SK-N-SH (cell line): ENCODE data around the gene ADD1. TPM values are rescaled to one million over a fixed set of nuclear protein-coding genes. Genes with fewer than 3 reads are reported as not detected.

Experiments
- CTCF ChIA-PET: fragments of 300-600, 350-600 bp; formaldehyde crosslinking; extraction: SDS; loops from one replicate; lab custom pipeline; 2021; lab: Yijun Ruan, JAX
- POLR2A ChIA-PET: fragments of 350-600 bp; sonication (Branson Sonifier 250); formaldehyde crosslinking; extraction: SDS; loops from one replicate; lab custom pipeline; 2020; ENCODE audit warnings: antibody characterized with exemption, inconsistent platforms; lab: Yijun Ruan, JAX
- DNase-seq: peaks from one replicate; pipeline ENCODE4 v3.0.0; 2012
- H2AFZ ChIP-seq: fragments of 200-600 bp; sonication (generic); 2 replicates; pipeline ENCODE4 v1.8.1; 2016; ENCODE audit warnings: antibody characterized with exemption, mild to moderate bottlenecking, low read depth
- H3F3A ChIP-seq: fragments of 200-600 bp; sonication (generic); replicated peaks from 2 replicates; pipeline ENCODE3; 2016; ENCODE audit warnings: antibody characterized with exemption, mild to moderate bottlenecking; ENCODE audit not compliant: insufficient read depth
- H3K27ac ChIP-seq, 2 experiments: fragments of 200-500 bp in 1 of 2; fragments of 200-600 bp in 1 of 2; sonication (Bioruptor generic) in 1 of 2; sonication (generic), shearing (Covaris generic) in 1 of 2; 2 replicates each; pipeline versions ENCODE4 v1.5.1 to v1.6.1; 2014 to 2016; ENCODE audit warnings: low read depth in 2 of 2, inconsistent platforms in 1 of 2, low read length in 1 of 2, mild to moderate bottlenecking in 1 of 2, mixed read lengths in 1 of 2
- H3K27me3 ChIP-seq: fragments of 200-600 bp; sonication (generic), shearing (Covaris generic); 2 replicates; pipeline ENCODE4 v1.6.1; 2016; ENCODE audit warnings: mixed run types; ENCODE audit not compliant: insufficient read depth
- H3K36me3 ChIP-seq, 2 experiments: fragments of 200-500 bp in 1 of 2; fragments of 200-600 bp in 1 of 2; sonication (Bioruptor generic) in 1 of 2; sonication (generic) in 1 of 2; replicated peaks in 1 of 2; 2 replicates each; pipeline versions ENCODE3 to v1.5.1; 2014 to 2016; ENCODE audit warnings: low read length in 1 of 2, mild to moderate bottlenecking in 1 of 2; ENCODE audit not compliant: insufficient read depth in 2 of 2, control insufficient read depth in 1 of 2
- H3K4me1 ChIP-seq, 2 experiments: fragments of 200-500 bp in 1 of 2; fragments of 200-600 bp in 1 of 2; sonication (Bioruptor generic) in 1 of 2; sonication (generic), shearing (Covaris generic) in 1 of 2; 2 replicates each; pipeline versions ENCODE4 v1.5.1 to v1.6.1; 2014 to 2016; ENCODE audit warnings: low read depth in 1 of 2, low read length in 1 of 2, mixed run types in 1 of 2; ENCODE audit not compliant: insufficient read depth in 2 of 2, control insufficient read depth in 1 of 2
- H3K4me2 ChIP-seq: fragments of 200-600 bp; sonication (generic), shearing (Covaris generic); 2 replicates; pipeline ENCODE4 v1.6.1; 2017; ENCODE audit warnings: mixed run types
- H3K4me3 ChIP-seq, 2 experiments: fragments of 200-500 bp in 1 of 2; fragments of 200-600 bp in 1 of 2; sonication (Bioruptor generic) in 1 of 2; sonication (generic), shearing (Covaris generic) in 1 of 2; 2 replicates each; pipeline versions ENCODE4 v1.5.1 to v1.8.1; 2014 to 2016; ENCODE audit warnings: low read depth in 2 of 2, inconsistent platforms in 1 of 2, low read length in 1 of 2, mild to moderate bottlenecking in 1 of 2, mixed read lengths in 1 of 2, moderate library complexity in 1 of 2
- H3K79me2 ChIP-seq: fragments of 200-600 bp; sonication (generic); 2 replicates; pipeline ENCODE4 v1.8.1; 2017; ENCODE audit warnings: mild to moderate bottlenecking; ENCODE audit not compliant: insufficient read depth
- H3K9ac ChIP-seq: fragments of 200-600 bp; sonication (generic); 2 replicates; pipeline ENCODE4 v1.6.1; 2017; ENCODE audit warnings: mixed run types
- H3K9me2 ChIP-seq: fragments of 200-600 bp; sonication (generic); 2 replicates; pipeline ENCODE4 v1.6.1; 2017; ENCODE audit warnings: mixed run types
- H3K9me3 ChIP-seq: fragments of 200-600 bp; sonication (generic); 2 replicates; pipeline ENCODE4 v1.6.1; 2017; ENCODE audit warnings: mixed run types, mild to moderate bottlenecking, moderate library complexity
- H4K20me1 ChIP-seq: fragments of 200-600 bp; sonication (generic); 2 replicates; pipeline ENCODE4 v1.6.1; 2017; ENCODE audit warnings: mild to moderate bottlenecking, mixed run types; ENCODE audit not compliant: insufficient read depth
- CTCF ChIP-seq: fragments of 200-600 bp; sonication (generic); IDR thresholded peaks from 2 replicates; pipeline ENCODE4 v1.6.1; 2017; ENCODE audit warnings: antibody characterized with exemption, mild to moderate bottlenecking, moderate library complexity
- FOSL2 ChIP-seq: IDR thresholded peaks from 2 replicates; pipeline ENCODE4 v1.4.0; 2012; ENCODE audit warnings: low read depth, mild to moderate bottlenecking, moderate library complexity, borderline replicate concordance
- FOXJ3 ChIP-seq: sonication (generic); formaldehyde crosslinking; IDR thresholded peaks from 2 replicates; pipeline ENCODE4 v1.5.1; 2020; ENCODE audit warnings: mild to moderate bottlenecking, missing genetic modification reagents
- FOXM1 ChIP-seq: IDR thresholded peaks from 2 replicates; pipeline ENCODE4 v1.4.0; 2012; ENCODE audit warnings: low read depth, mild to moderate bottlenecking
- GATA2 ChIP-seq: sonication (generic); formaldehyde crosslinking; IDR thresholded peaks from 2 replicates; pipeline ENCODE4 v1.5.0; 2020; ENCODE audit warnings: mild to moderate bottlenecking, missing genetic modification reagents
- MAX ChIP-seq: IDR thresholded peaks from 2 replicates; pipeline ENCODE4 v1.4.0; 2012; ENCODE audit warnings: low read depth
- MXI1 ChIP-seq: IDR thresholded peaks from 2 replicates; pipeline ENCODE4 v1.6.1; 2012; ENCODE audit warnings: mild to moderate bottlenecking, low read depth, low read length, improper control_type of control experiment
- RAD21 ChIP-seq: IDR thresholded peaks from 2 replicates; pipeline ENCODE4 v1.6.1; 2012; ENCODE audit warnings: mild to moderate bottlenecking, low read length
- RXRA ChIP-seq: IDR thresholded peaks from 2 replicates; pipeline ENCODE4 v1.4.0; 2012; ENCODE audit warnings: low read depth, mild to moderate bottlenecking, borderline replicate concordance
- SMC3 ChIP-seq: IDR thresholded peaks from 2 replicates; pipeline ENCODE4 v1.6.1; 2012; ENCODE audit warnings: low read depth, low read length, improper control_type of control experiment
- TCF12 ChIP-seq: IDR thresholded peaks from 2 replicates; pipeline ENCODE4 v1.4.0; 2012
- ZBTB33 ChIP-seq: IDR thresholded peaks from 2 replicates; pipeline ENCODE4 v1.4.0; 2012; ENCODE audit warnings: low read depth, borderline replicate concordance
- WGBS: methylation state at CpG from one replicate; pipeline ENCODE4 v1.1.6; 2017; ENCODE audit warnings: low lambda C conversion rate; 5-methylcytosine and 5-hydroxymethylcytosine counted together
- polyA plus RNA-seq, 3 experiments: library from polyadenylated mRNA; depleted of rRNA; stranded (reverse); fragments of >200 nt; gene quantifications; 2 replicates each; pipeline ENCODE4 v1.2.3, GENCODE V29; 2012

The ADD1 gene
- polyA plus RNA-seq, 1 of the 3 experiments (the other 2 are of a cell fraction): 155 TPM

- Histone ChIP-seq H3K27me3 (no peaks in the 10 kb centered on the region), H2AFZ (no peak overlapping the region), H4K20me1 (no peaks in the 10 kb centered on the region), H3K9me2 (no peaks in the 10 kb centered on the region), H3K4me2 (0 out of 2 replicates have a peak overlapping the region, but pooled peaks have one; percentile 30), H3K79me2 (no peaks in the 10 kb centered on the region; the same call in 1 of the 2 replicates), H3K27ac (peak overlapping the region in 1 of 2 experiments; percentile 22; a peak in 2 of 4 replicates), H3K4me3 (no peak overlapping the region), H3K9me3 (no peaks in the 10 kb centered on the region), H3K9ac (no peak overlapping the region), H3K4me1 (peaks cover 2 to 6% of the 10 kb centered on the region in 2 experiments; a peak in 2 of 4 replicates), H3F3A (peaks cover 25% of the 10 kb centered on the region), H3K36me3 (peaks cover 0 to 15% of the 10 kb centered on the region in 2 experiments)
- CTCF ChIA-PET: interaction anchor here (0.8 kb wide), 1 partner anchor 15 kb away, joined by 3 read pairs; no protein-coding TSS in a partner anchor
- DNase-seq: peak; percentile 25
- TF ChIP-seq SMC3 (no peak), FOXM1 (no peak), FOXJ3 (CRISPR knock-in tag) (no peak), RAD21 (no peak), ZBTB33 (no peak), MXI1 (no peak), GATA2 (CRISPR knock-in tag) (no peak), RXRA (no peak), MAX (no peak), TCF12 (no peak), CTCF (no peak), FOSL2 (no peak)
- POLR2A ChIA-PET: no interaction called here
- 95% methylated on average over 7 of the region's 20 CpGs for WGBS
Measured at GRCh38 chr4:2837110-2837903, 6.3 kb upstream of the ADD1 start.
